ENCODE data around the gene EPAS1.
A peak's percentile ranks its signal among the peaks of the same experiment; 100 is the strongest.

EPAS1 gene

DNA sequence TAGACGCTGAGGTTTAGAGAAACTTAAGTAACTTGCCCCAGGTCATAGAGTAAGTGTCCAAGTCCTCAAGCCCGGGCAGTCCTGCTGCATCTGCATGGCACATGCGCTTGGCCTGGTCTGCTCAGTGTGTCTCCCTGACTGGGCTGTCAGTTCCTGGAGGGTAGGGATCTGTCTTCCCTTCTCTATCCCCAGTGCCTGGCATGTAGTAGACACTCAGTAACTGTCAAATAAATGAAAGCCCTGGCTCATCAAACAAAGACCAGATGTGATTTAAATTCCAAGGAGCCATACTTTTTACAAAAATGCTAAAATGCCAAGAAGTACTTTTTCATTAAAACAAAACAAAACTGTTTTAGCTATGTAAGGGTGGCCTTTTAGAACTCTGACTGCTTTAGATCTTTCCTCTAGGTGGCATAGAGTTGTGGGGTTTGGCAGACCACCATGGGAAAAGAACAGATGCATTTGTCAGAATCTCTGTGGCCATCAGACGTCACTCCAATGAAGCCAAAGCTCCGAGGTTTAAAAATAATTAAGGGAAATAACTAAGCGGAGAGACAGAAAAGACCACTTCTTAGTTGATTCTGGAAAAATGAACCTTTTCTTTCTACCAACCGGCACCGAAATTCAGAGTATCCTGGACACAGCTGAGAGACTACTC lies 34.0 kb downstream of the EPAS1 start:
- no peak overlapping the region for H3K4me3 ChIP-seq (ENCODE audit: low read depth, low read length)
- H3K36me3 ChIP-seq (ENCODE audit: insufficient read depth, low read length) = no peaks in the 10 kb centered on the region
- H3K4me1 ChIP-seq (ENCODE audit: control insufficient read depth, insufficient read depth, low read length, unreplicated experiment) = peaks cover 79% of the 10 kb centered on the region
- H3K79me2 ChIP-seq (ENCODE audit: control insufficient read depth, insufficient read depth, low read length, unreplicated experiment) = peaks cover 65% of the 10 kb centered on the region
- H3K27ac ChIP-seq (ENCODE audit: low read depth, low read length) = peak overlapping the region; percentile 98
- no peak overlapping the region for H2AFZ ChIP-seq (ENCODE audit: low read length, unreplicated experiment)
- no peaks in the 10 kb centered on the region for H3K27me3 ChIP-seq (ENCODE audit: insufficient read depth, low read length)

- Histone ChIP-seq H2AFZ (ENCODE audit: low read length, unreplicated experiment) (no peak overlapping the region), H3K27ac (ENCODE audit: low read depth, low read length) (peak overlapping the region; percentile 98), H3K27me3 (ENCODE audit: insufficient read depth, low read length) (no peaks in the 10 kb centered on the region), H3K79me2 (ENCODE audit: control insufficient read depth, insufficient read depth, low read length, unreplicated experiment) (peaks cover 65% of the 10 kb centered on the region), H3K4me1 (ENCODE audit: control insufficient read depth, insufficient read depth, low read length, unreplicated experiment) (peaks cover 86% of the 10 kb centered on the region), H3K36me3 (ENCODE audit: insufficient read depth, low read length) (no peaks in the 10 kb centered on the region), H3K4me3 (ENCODE audit: low read depth, low read length) (peak overlapping the region; percentile 4; the same call in 1 of the 2 replicates)
Observed at GRCh38 chr2:46332686-46333281, 35.6 kb downstream of the EPAS1 start.

DNA sequence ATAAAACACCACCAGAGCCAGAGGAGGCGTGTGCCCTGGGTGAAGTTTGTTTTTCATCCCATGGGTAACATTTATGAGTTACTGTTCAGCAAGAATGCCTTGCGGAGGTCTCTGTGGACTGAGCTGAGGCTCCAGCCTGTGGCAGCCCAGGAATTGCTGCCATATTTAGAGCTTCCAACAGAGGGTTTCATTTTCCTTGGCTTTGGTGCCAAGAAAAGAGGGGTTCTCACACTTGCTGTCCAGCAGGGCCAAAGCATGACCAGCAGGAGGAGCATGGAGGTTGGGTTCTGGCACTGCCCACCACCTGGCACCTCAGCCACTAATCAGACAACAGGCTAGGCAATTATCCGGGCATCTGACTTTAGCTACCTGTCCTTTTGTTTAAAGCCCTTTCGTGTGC lies 36.7 kb downstream of the EPAS1 start:
- peak overlapping the region; percentile 98 for H3K27ac ChIP-seq (ENCODE audit: low read depth, low read length)

GRCh38 chr2:46334389-46335271 lies 37.4 kb downstream of the EPAS1 start:
- peaks cover 81% of the 10 kb centered on the region for H3K4me1 ChIP-seq (ENCODE audit: control insufficient read depth, insufficient read depth, low read length, unreplicated experiment)
- H3K27ac ChIP-seq (ENCODE audit: low read depth, low read length) = peak overlapping the region; percentile 98
- peak overlapping the region; percentile 64 for H3K4me3 ChIP-seq (ENCODE audit: low read depth, low read length)

More for the DNA sequence above, 36.7 kb downstream of the EPAS1 start:
- no peaks in the 10 kb centered on the region for H3K27me3 ChIP-seq (ENCODE audit: insufficient read depth, low read length)
- no peaks in the 10 kb centered on the region for H3K36me3 ChIP-seq (ENCODE audit: insufficient read depth, low read length)
- H3K4me3 ChIP-seq (ENCODE audit: low read depth, low read length) = peak overlapping the region; percentile 64; the same call in 1 of the 2 replicates
- no peak overlapping the region for H2AFZ ChIP-seq (ENCODE audit: low read length, unreplicated experiment)
- H3K4me1 ChIP-seq (ENCODE audit: control insufficient read depth, insufficient read depth, low read length, unreplicated experiment) = peaks cover 82% of the 10 kb centered on the region
- H3K79me2 ChIP-seq (ENCODE audit: control insufficient read depth, insufficient read depth, low read length, unreplicated experiment) = peaks cover 67% of the 10 kb centered on the region

DNA sequence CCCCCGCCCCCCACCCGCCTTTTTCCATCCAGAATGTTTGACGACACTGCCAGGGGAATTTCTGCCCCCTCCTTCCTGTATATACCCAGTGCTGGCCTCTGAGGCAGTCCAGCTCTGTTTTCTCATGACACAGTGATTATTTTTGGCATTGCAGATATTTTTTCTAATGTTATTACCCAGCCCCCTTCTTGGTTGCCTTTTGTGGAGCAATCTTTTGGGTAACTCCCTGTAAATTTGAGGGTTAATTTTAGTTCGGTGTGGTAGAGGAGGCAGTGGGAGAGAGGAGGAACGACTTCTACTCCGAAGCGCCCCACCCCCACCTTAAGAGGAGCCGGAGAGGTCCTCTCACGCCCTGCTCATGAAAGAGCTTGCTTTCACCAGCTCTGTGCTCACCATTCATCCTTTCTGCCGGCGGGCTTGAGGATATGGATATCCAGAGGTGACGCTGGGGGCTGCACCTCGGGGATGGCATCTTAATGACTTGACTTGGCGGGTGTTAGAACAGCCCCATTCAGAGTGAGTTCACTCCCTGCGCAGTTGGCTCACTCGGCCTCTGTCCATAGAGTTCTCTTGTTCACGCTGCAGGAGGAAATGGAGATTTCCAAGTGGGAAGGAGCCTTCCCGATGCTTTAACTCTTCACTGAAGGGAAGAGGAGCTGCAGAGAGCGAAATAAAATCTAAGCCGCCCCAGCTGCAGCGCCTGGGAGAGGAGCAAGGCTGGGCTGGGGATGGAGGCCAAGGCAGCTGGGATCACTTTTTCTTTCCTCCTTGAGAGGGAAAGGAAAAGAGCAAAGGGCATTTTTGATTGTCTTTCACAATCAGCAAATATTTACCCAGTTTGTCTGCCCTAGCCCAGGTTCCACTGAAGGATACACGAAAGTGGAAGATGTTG lies 38.4 kb downstream of the EPAS1 start:
- peak overlapping the region; percentile 64 for H3K4me3 ChIP-seq (ENCODE audit: low read depth, low read length)
- H3K27me3 ChIP-seq (ENCODE audit: insufficient read depth, low read length) = no peaks in the 10 kb centered on the region
- no peaks in the 10 kb centered on the region for H3K36me3 ChIP-seq (ENCODE audit: insufficient read depth, low read length)
- H3K79me2 ChIP-seq (ENCODE audit: control insufficient read depth, insufficient read depth, low read length, unreplicated experiment) = peaks cover 79% of the 10 kb centered on the region
- H2AFZ ChIP-seq (ENCODE audit: low read length, unreplicated experiment) = no peak overlapping the region
- peak overlapping the region; percentile 98 for H3K27ac ChIP-seq (ENCODE audit: low read depth, low read length)
- H3K4me1 ChIP-seq (ENCODE audit: control insufficient read depth, insufficient read depth, low read length, unreplicated experiment) = peaks cover 82% of the 10 kb centered on the region

More at GRCh38 chr2:46334389-46335271, 37.4 kb downstream of the EPAS1 start:
- Histone ChIP-seq H3K79me2 (ENCODE audit: control insufficient read depth, insufficient read depth, low read length, unreplicated experiment) (peaks cover 73% of the 10 kb centered on the region), H3K36me3 (ENCODE audit: insufficient read depth, low read length) (no peaks in the 10 kb centered on the region), H3K27me3 (ENCODE audit: insufficient read depth, low read length) (no peaks in the 10 kb centered on the region), H2AFZ (ENCODE audit: low read length, unreplicated experiment) (no peak overlapping the region)

- Histone ChIP-seq H3K79me2 (ENCODE audit: control insufficient read depth, insufficient read depth, low read length, unreplicated experiment) (peaks cover 77% of the 10 kb centered on the region), H3K4me3 (ENCODE audit: low read depth, low read length) (peak overlapping the region; percentile 64), H3K27ac (ENCODE audit: low read depth, low read length) (peak overlapping the region; percentile 98), H3K4me1 (ENCODE audit: control insufficient read depth, insufficient read depth, low read length, unreplicated experiment) (peaks cover 76% of the 10 kb centered on the region), H3K27me3 (ENCODE audit: insufficient read depth, low read length) (no peaks in the 10 kb centered on the region), H2AFZ (ENCODE audit: low read length, unreplicated experiment) (no peak overlapping the region), H3K36me3 (ENCODE audit: insufficient read depth, low read length) (no peaks in the 10 kb centered on the region)
Observed at GRCh38 chr2:46336283-46336959, 39.2 kb downstream of the EPAS1 start.

GRCh38 chr2:46337208-46337994 lies 40.2 kb downstream of the EPAS1 start:
- Histone ChIP-seq H3K4me1 (ENCODE audit: control insufficient read depth, insufficient read depth, low read length, unreplicated experiment) (peaks cover 67% of the 10 kb centered on the region), H3K79me2 (ENCODE audit: control insufficient read depth, insufficient read depth, low read length, unreplicated experiment) (peaks cover 77% of the 10 kb centered on the region), H3K27ac (ENCODE audit: low read depth, low read length) (peak overlapping the region; percentile 98), H3K27me3 (ENCODE audit: insufficient read depth, low read length) (no peaks in the 10 kb centered on the region), H3K4me3 (ENCODE audit: low read depth, low read length) (no peak overlapping the region), H2AFZ (ENCODE audit: low read length, unreplicated experiment) (no peak overlapping the region), H3K36me3 (ENCODE audit: insufficient read depth, low read length) (no peaks in the 10 kb centered on the region)

DNA sequence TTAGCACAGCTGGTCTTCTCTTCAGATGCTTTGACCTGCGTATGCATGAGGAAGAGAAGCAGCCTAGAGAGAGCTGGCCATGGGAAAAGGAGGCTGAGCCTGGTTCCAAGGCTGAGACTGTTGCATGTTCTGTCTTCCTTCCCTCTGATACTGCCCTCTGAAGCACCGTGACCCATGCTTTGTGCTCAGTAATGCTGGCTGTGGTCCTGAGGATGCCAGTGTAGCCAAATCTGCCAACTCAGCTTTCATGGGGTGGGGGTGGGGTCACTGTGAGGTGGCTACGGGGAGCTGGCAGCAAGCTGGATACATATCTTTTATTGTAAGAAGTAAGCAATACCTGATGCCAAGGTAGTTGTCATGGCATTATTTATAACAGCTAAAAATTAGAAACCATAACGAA lies 41.5 kb downstream of the EPAS1 start:
- Histone ChIP-seq H3K36me3 (ENCODE audit: insufficient read depth, low read length) (no peaks in the 10 kb centered on the region), H3K4me3 (ENCODE audit: low read depth, low read length) (no peak overlapping the region), H3K79me2 (ENCODE audit: control insufficient read depth, insufficient read depth, low read length, unreplicated experiment) (peaks cover 79% of the 10 kb centered on the region), H3K27ac (ENCODE audit: low read depth, low read length) (no peak overlapping the region), H3K4me1 (ENCODE audit: control insufficient read depth, insufficient read depth, low read length, unreplicated experiment) (peaks cover 54% of the 10 kb centered on the region), H2AFZ (ENCODE audit: low read length, unreplicated experiment) (no peak overlapping the region), H3K27me3 (ENCODE audit: insufficient read depth, low read length) (no peaks in the 10 kb centered on the region)

- no peaks in the 10 kb centered on the region for H3K36me3 ChIP-seq (ENCODE audit: insufficient read depth, low read length)
- H3K4me3 ChIP-seq (ENCODE audit: low read depth, low read length) = no peak overlapping the region
- peaks cover 80% of the 10 kb centered on the region for H3K79me2 ChIP-seq (ENCODE audit: control insufficient read depth, insufficient read depth, low read length, unreplicated experiment)
- peaks cover 49% of the 10 kb centered on the region for H3K4me1 ChIP-seq (ENCODE audit: control insufficient read depth, insufficient read depth, low read length, unreplicated experiment)
- no peak overlapping the region for H3K27ac ChIP-seq (ENCODE audit: low read depth, low read length)
- H2AFZ ChIP-seq (ENCODE audit: low read length, unreplicated experiment) = no peak overlapping the region
- H3K27me3 ChIP-seq (ENCODE audit: insufficient read depth, low read length) = no peaks in the 10 kb centered on the region
Observed at GRCh38 chr2:46339200-46339599, 42.0 kb downstream of the EPAS1 start.
